Measurements from ENCODE around the gene CCL27.

The CCL27 gene

DNA sequence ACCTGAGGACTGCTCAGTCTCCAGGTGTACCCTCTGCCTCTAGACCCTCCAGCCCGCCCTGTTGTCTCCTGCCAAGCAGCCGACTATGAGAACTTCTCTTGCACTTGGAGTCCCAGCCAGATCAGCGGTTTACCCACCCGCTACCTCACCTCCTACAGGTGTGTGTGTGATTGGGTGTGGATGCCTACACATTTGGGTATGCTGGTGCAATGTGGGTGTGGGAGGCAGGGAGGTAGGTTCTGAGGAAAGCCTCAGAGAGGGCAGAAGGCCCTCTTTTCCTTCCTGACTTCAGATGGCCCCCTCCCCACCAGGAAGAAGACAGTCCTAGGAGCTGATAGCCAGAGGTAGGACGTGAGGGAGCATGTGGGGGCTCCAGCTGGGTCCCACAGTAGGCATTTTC, 5.5 kb downstream of the CCL27 start:
- H3K4me3 ChIP-seq (ENCODE audit: low read depth, low read length), result no peak overlapping the region
- TF ChIP-seq, protein P1, sequence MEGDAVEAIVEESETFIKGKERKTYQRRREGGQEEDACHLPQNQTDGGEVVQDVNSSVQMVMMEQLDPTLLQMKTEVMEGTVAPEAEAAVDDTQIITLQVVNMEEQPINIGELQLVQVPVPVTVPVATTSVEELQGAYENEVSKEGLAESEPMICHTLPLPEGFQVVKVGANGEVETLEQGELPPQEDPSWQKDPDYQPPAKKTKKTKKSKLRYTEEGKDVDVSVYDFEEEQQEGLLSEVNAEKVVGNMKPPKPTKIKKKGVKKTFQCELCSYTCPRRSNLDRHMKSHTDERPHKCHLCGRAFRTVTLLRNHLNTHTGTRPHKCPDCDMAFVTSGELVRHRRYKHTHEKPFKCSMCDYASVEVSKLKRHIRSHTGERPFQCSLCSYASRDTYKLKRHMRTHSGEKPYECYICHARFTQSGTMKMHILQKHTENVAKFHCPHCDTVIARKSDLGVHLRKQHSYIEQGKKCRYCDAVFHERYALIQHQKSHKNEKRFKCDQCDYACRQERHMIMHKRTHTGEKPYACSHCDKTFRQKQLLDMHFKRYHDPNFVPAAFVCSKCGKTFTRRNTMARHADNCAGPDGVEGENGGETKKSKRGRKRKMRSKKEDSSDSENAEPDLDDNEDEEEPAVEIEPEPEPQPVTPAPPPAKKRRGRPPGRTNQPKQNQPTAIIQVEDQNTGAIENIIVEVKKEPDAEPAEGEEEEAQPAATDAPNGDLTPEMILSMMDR (IDR thresholded peaks at IDR 0.05; ENCODE audit: borderline replicate concordance, insufficient read depth, low read depth, low read length), result no peak

DNA sequence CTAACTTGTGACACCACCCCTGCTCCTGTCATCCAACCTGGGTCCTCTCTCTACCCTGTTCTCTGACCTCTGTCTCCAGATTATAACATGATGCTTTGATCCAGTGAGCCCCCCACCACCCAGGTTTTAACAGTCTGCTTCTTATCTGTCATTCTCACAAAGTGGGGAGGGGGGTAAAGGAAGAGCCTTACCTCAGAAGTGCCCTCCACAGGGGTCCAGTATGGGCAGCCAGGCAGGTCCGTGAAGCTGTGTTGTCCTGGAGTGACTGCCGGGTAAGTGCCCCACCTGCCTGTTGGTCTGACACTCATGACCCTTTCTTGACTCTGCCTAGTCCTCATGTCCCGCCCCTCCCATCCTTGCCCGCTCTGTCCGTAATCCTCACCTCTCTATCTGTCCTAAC, 7.1 kb downstream of the CCL27 start:
- TF ChIP-seq, protein P1 (IDR thresholded peaks at IDR 0.05; ENCODE audit: borderline replicate concordance, insufficient read depth, low read depth, low read length), result no peak
- H3K4me3 ChIP-seq (ENCODE audit: low read depth, low read length), result no peak overlapping the region

DNA sequence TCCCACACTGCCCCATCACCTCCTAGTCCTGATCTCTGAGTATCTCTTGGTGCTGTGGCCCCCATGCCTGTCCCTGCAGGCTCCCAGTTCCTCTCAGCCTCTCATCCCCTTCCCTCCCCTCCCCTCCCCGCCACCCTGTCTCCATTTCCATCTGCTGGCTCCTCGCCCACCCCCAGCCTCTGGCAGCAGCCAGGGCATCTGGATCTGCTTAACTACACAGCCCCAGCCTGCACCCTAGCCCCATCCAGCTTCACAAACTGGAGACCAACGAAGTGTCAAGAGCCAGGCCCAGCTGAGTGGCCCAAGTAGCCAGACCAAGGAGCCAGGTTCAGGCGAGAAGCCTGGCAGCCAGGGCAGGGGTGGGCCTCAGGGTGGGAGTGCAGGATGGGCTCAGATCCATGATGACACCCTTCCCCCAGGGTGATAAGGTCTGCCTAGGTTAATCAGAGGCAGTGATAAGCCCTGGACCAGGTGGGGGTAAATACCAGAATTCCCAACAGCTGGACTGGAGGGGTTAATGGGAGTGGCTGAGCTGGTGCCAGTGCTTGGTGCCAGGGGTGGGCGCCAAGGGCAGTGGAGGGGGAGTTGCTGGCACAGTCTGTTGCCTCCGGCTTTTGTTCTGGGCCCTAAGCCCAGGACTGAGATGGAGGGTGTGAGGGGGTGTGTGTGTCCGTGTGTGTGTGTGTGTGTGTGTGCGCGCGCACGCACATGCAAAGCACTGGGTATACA, 8.0 kb downstream of the CCL27 start:
- H3K4me3 ChIP-seq (ENCODE audit: low read depth, low read length), result no peak overlapping the region
- TF ChIP-seq, protein P1 (IDR thresholded peaks at IDR 0.05; ENCODE audit: borderline replicate concordance, insufficient read depth, low read depth, low read length), result no peak

DNA sequence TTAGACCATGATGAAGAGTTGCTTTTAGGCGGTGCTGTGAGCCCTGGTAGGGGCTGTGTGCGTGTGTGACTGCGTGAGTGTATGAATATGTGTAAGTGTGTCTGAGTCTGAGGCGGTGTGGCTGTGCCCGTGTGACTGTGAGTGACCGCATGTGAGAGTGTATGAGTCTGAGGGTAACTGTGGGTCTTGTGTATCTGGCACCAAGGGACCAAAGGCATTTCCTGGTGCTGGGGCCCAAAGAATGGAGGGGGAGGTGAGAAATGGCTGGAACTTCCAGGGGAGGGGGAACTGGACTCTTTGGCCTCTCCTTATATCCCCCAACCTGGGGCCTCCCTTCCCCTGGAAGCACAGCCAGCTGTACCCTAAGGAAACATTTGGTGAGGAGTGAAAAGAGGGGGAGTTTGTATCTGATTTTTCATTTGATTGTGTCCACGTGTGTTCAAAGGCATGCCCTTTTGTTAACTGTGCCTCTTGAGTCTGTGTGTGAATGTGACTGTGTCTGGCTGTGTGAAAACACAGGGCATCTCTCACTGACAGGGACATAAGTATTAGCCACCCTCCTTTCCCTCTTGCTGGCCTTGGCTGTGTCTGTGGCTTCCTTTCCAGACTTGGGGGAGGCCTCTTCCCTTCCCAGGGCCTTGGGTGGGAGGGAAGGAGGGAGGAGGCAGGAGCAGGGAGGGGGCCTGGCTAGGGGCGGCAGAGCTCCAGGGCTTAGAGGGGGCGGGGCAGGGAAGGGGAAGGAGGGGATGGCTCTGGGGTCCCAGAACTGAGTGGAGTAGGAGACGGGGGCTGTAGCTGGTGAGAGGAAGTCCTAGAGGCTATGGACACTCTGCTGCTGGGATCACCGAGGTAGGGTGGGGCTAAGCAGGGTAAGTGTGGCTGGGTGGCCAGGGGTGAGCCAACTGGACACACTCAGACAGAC, 9.0 kb downstream of the CCL27 start:
- TF ChIP-seq, protein P1 (IDR thresholded peaks at IDR 0.05; ENCODE audit: borderline replicate concordance, insufficient read depth, low read depth, low read length), result no peak
- H3K4me3 ChIP-seq (ENCODE audit: low read depth, low read length), result no peak overlapping the region

DNA sequence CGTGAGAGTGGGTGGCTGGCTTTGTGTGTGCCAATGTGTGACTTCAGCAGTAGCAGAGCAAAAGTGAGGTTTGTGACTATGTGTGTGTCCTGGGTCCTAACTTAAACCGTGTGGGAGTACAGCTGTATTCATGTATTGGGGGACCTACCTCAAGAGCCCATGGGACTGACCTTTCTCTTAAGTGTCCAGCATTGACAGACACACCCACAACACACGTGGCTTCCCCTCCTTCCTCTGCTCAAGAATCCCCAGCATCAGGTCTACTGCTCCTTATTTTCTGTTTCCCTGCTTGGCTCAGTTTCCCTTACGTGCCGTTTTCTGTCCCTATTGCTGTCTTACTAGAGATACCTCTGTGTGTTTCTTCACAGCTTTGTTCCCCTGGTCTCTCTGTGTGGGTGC, 9.9 kb downstream of the CCL27 start:
- H3K4me3 ChIP-seq (ENCODE audit: low read depth, low read length), result no peak overlapping the region
- TF ChIP-seq, protein P1 (IDR thresholded peaks at IDR 0.05; ENCODE audit: borderline replicate concordance, insufficient read depth, low read depth, low read length), result no peak

DNA sequence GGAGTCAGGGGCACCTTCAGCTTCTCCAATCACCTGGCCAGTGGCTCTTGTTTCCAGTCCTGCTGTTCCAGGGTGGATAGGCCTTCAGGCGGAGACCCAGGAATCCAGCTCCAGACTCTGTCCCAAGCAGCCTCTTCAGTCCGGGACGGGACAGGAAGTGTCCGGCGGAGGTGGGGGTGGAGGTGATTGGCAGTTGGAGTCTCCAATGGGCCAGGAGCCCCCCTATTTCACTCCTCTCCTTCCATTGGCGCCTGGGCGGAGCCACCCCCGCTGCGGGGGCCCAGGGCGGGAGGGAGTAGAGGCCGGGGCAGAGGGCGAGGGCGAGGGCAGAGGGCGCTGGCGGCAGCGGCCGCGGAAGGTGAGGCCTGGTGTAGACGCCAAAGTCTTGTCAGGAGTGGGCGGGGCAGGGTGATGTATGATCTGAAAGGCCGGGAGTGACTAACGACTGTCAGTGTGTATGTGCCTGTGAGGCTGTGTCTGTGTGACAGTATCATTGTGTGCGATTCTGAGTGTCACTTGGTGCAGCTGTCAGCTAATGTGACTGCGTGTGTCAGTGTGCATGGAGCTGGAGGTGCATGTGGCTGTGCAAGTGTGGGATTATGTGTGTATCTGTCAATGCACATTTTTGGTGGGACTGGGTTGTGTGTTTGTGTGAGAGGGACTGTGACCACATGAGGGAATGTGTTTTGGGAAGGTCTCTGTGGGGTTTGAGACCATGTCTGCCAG, 10.4 kb downstream of the CCL27 start, which contains the start of gene IL11RA:
TSS of gene IL11RA (plus strand) at position 310 of the 726 bp plus-strand sequence. CDS start 3,033 bp downstream, outside the sequence.
- TF ChIP-seq, protein P1 (IDR thresholded peaks at IDR 0.05; ENCODE audit: borderline replicate concordance, insufficient read depth, low read depth, low read length), result no peak
- H3K4me3 ChIP-seq (ENCODE audit: low read depth, low read length), result no peak within 1 kb of the TSS
